SU-DHL-6 (cell line): ENCODE measurements around the gene LEP.

Experiments used
- H2AFZ ChIP-seq: fragments of 200-600 bp; sonication (generic); 2 replicates; pipeline ENCODE4 v1.6.1; 2014; ENCODE audit warnings: low read depth, mild to moderate bottlenecking, moderate library complexity, mixed read lengths, antibody characterized with exemption, low read length; ENCODE audit not compliant: severe bottlenecking
- H3F3A ChIP-seq: fragments of 200-600 bp; shearing (Covaris generic); 2 replicates; pipeline ENCODE4 v1.6.0; 2016; ENCODE audit warnings: antibody characterized with exemption, mild to moderate bottlenecking; ENCODE audit not compliant: insufficient read depth
- H3K27ac ChIP-seq: fragments of 200-600 bp; sonication (generic); 2 replicates; pipeline ENCODE4 v1.5.1; 2016; ENCODE audit warnings: low read depth, mild to moderate bottlenecking, low read length, moderate library complexity, mixed read lengths
- H3K27me3 ChIP-seq: fragments of 200-600 bp; sonication (generic), shearing (Covaris generic); 2 replicates; pipeline ENCODE4 v1.6.0; 2014; ENCODE audit warnings: mild to moderate bottlenecking, low read length
- H3K36me3 ChIP-seq: fragments of 200-600 bp; sonication (generic); 2 replicates; pipeline ENCODE4 v1.6.1; 2014; ENCODE audit warnings: mild to moderate bottlenecking, low read length, mixed read lengths
- H3K4me2 ChIP-seq: fragments of 300-600, 200-600 bp; shearing (Covaris generic), sonication (generic); 2 replicates; pipeline ENCODE4 v1.6.0; 2014; ENCODE audit warnings: low read length, low read depth, mild to moderate bottlenecking; ENCODE audit not compliant: poor library complexity, severe bottlenecking
- H3K4me3 ChIP-seq: fragments of 200-600 bp; sonication (generic); 2 replicates; pipeline ENCODE4 v1.5.1; 2014; ENCODE audit warnings: antibody characterized with exemption, low read length, mild to moderate bottlenecking, mixed read lengths; ENCODE audit not compliant: insufficient read depth, poor library complexity, severe bottlenecking
- H3K79me2 ChIP-seq: fragments of 200-600 bp; sonication (generic); 2 replicates; pipeline ENCODE4 v1.6.1; 2014; ENCODE audit warnings: mild to moderate bottlenecking, low read length, moderate library complexity; ENCODE audit not compliant: insufficient read depth
- H3K9ac ChIP-seq: fragments of 200-600 bp; sonication (generic); 2 replicates; pipeline ENCODE4 v1.7.0; 2014; ENCODE audit warnings: mild to moderate bottlenecking, low read length
- H3K9me2 ChIP-seq: fragments of 200-600 bp; sonication (generic); replicated peaks from 2 replicates; pipeline ENCODE4 v1.6.1; 2014; ENCODE audit warnings: low read length; ENCODE audit not compliant: insufficient read depth
- H3K9me3 ChIP-seq: fragments of 200-600 bp; sonication (generic); 2 replicates; pipeline ENCODE4 v1.6.1; 2014; ENCODE audit warnings: low read length, mixed read lengths; ENCODE audit not compliant: insufficient read depth
- H4K20me1 ChIP-seq: fragments of 200-600 bp; sonication (generic); 2 replicates; pipeline ENCODE4 v1.6.1; 2014; ENCODE audit warnings: low read depth, mild to moderate bottlenecking, antibody characterized with exemption, low read length, moderate library complexity, mixed read lengths
- EZH2phosphoT487 ChIP-seq: fragments of 200-600 bp; sonication (generic), shearing (Covaris generic); conservative IDR thresholded peaks from 2 replicates; pipeline ENCODE4 v1.6.1; 2018; ENCODE audit warnings: mild to moderate bottlenecking, antibody characterized with exemption, low read length, moderate library complexity, mixed read lengths
- TF ChIP-seq, protein P1 (sequence below): fragments of 200-600 bp; sonication (generic); IDR thresholded peaks from one replicate; pipeline ENCODE4 v1.5.1; 2017; ENCODE audit warnings: antibody characterized with exemption, mild to moderate bottlenecking, low read length, moderate library complexity; ENCODE audit not compliant: insufficient read depth, poor library complexity, severe bottlenecking

The LEP gene

DNA sequence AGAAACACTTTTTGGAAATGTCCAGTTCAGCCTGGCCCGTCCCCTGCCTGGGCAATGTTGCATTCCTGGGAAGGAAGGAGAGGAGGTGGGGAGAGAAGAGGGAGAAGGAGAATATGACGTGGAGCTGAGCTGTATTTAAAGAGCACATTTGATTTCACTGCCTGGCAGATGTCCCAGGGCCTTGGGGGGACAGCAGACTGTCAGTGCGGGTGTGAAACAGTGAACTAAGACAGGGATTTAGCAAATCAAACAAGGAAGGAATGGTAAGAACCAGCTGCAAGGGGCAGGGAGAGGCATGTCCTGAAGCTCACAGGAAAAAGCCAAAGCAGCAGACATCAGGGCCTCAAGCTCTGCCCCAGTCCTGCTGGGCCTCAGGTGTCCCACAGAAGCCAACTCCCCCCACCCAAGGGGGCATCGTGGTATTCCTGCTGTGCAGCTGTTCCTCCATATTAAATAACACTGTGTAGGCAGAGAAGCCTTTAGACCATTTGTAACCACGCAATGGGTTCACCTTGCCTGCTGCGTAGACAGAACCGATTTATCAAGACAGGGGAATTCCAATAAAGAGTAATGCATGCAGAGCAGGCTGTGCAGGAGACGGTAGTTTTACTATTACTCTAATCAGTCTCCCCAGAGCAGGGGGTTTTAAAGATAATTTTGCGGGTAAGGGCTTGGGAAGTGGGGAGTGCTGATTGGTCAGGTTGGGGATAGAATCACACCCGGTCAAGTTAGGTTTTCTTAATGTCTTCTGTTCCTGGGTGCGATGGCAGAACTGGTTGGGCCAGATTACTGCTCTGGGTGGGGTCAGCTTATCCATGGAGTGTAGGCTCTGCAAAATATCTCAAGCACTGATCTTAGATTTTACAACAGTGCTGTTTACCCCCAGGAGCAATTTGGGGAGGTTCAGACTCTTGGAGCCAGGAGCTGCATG is 18.3 kb downstream of the LEP start:
- no peak overlapping the region for H3K4me2 ChIP-seq

DNA sequence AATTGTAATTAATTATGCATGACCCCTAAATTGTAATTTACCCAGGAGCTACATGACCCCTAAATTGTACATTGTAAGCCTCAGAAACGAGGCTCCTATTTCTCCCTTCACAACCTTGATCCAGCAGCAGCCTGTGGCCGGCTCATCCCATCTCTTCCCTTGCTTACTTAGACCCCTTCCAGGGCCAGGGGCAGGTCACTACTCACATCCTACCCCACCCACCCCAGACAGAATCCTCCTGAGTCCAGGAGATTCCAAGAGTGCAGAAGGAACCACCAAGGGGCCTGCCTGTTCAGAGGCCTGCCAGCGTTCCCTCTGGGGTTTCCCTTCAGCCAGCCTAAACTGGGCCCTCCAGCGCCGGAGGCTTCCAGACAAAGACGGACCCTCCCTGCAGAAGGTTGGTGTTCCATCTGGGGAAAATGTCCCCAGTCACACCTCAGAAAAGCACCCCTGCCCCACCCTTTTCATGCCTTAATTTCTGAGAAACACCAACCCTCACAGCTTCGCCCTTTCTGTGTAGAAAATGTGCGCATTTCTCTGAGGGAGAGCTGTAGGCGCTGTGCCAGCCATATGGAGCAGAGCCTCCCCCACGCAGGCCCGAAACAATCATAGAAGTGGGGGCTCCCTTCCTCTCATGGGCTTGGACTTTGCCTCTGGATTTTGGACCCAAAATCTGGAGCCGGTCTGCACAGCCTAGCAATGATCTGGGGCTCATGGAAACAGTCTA is 19.2 kb downstream of the LEP start:
- H3K4me3 ChIP-seq = no peak overlapping the region
- no peak overlapping the region for H3K27ac ChIP-seq
- H2AFZ ChIP-seq = no peak overlapping the region
- H3K9me2 ChIP-seq = no peaks in the 10 kb centered on the region
- no peak overlapping the region for H3K9ac ChIP-seq
- H3K36me3 ChIP-seq = no peaks in the 10 kb centered on the region
- H4K20me1 ChIP-seq = no peaks in the 10 kb centered on the region
- H3K9me3 ChIP-seq = no peaks in the 10 kb centered on the region
- H3F3A ChIP-seq = no peaks in the 10 kb centered on the region
- TF ChIP-seq EZH2phosphoT487 = no peak
- TF ChIP-seq, protein P1, sequence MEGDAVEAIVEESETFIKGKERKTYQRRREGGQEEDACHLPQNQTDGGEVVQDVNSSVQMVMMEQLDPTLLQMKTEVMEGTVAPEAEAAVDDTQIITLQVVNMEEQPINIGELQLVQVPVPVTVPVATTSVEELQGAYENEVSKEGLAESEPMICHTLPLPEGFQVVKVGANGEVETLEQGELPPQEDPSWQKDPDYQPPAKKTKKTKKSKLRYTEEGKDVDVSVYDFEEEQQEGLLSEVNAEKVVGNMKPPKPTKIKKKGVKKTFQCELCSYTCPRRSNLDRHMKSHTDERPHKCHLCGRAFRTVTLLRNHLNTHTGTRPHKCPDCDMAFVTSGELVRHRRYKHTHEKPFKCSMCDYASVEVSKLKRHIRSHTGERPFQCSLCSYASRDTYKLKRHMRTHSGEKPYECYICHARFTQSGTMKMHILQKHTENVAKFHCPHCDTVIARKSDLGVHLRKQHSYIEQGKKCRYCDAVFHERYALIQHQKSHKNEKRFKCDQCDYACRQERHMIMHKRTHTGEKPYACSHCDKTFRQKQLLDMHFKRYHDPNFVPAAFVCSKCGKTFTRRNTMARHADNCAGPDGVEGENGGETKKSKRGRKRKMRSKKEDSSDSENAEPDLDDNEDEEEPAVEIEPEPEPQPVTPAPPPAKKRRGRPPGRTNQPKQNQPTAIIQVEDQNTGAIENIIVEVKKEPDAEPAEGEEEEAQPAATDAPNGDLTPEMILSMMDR = no peak
- no peaks in the 10 kb centered on the region for H3K79me2 ChIP-seq
- H3K27me3 ChIP-seq = no peaks in the 10 kb centered on the region
- no peak overlapping the region for H3K4me2 ChIP-seq

More for the DNA sequence above, 18.3 kb downstream of the LEP start:
- H3K27me3 ChIP-seq = no peaks in the 10 kb centered on the region
- no peak overlapping the region for H3K27ac ChIP-seq
- H2AFZ ChIP-seq = no peak overlapping the region
- no peak for TF ChIP-seq EZH2phosphoT487
- TF ChIP-seq, protein P1 = no peak
- H3F3A ChIP-seq = no peaks in the 10 kb centered on the region
- H3K4me3 ChIP-seq = no peak overlapping the region
- no peak overlapping the region for H3K9ac ChIP-seq
- no peaks in the 10 kb centered on the region for H3K79me2 ChIP-seq
- no peaks in the 10 kb centered on the region for H4K20me1 ChIP-seq
- no peaks in the 10 kb centered on the region for H3K36me3 ChIP-seq
- no peaks in the 10 kb centered on the region for H3K9me2 ChIP-seq
- H3K9me3 ChIP-seq = no peaks in the 10 kb centered on the region

DNA sequence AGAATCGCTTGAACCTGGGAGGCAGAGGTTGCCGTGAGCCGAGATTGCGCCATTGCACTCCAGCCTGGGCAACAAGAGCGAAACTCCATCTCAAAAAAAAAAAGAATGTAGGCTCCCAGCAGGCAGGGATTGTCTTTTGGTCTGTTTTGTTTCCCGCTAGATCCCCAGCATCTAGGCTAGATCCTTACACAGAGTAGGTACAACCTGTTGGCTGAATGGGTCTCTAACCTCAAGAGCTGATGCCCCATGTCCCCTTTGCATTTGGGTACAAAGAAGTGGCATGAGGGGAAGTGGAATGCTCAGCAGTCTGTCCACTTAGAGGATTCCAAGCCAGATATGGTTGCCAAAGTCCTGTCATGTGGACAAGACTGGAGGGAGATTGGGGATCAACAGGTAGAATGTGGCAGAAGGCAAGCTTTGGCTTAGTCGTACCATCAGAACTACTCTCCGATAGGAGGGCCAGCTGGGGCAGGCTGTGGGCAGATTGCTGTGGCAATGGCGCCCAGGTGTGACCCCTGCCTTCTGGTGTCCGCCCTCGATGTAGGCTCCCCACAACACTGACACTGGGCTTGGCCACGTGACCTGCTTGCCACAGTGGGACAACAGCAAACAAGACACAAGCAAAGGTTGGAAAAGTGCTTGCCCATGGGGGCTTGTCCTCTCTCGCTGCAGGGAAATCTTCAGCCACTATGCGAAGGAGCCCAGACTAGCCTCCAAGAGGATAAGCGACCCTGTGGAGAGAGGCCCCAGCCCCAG is 21.4 kb downstream of the LEP start:
- H4K20me1 ChIP-seq = no peaks in the 10 kb centered on the region
- no peaks in the 10 kb centered on the region for H3K9me2 ChIP-seq
- no peaks in the 10 kb centered on the region for H3F3A ChIP-seq
- no peaks in the 10 kb centered on the region for H3K9me3 ChIP-seq
- H2AFZ ChIP-seq = no peak overlapping the region
- no peak overlapping the region for H3K27ac ChIP-seq
- TF ChIP-seq, protein P1 = no peak
- no peak for TF ChIP-seq EZH2phosphoT487
- H3K79me2 ChIP-seq = no peaks in the 10 kb centered on the region
- no peak overlapping the region for H3K4me2 ChIP-seq
- H3K36me3 ChIP-seq = no peaks in the 10 kb centered on the region
- H3K9ac ChIP-seq = no peak overlapping the region
- H3K27me3 ChIP-seq = no peaks in the 10 kb centered on the region
- H3K4me3 ChIP-seq = no peak overlapping the region
